Stimulated activated CD4-positive, alpha-beta T cell treated with anti-CD3 and anti-CD28 coated beads, TNF-alpha, amount 100 ng/mL, for 24 hours (primary cell): Measurements from ENCODE around the gene RNF150.

Experiments used
- DNase-seq, 3 experiments: peaks; one replicate each; pipeline ENCODE4 v3.0.0-alpha.2; 2020; ENCODE audit warnings: low read depth in 3 of 3

The RNF150 gene

DNA sequence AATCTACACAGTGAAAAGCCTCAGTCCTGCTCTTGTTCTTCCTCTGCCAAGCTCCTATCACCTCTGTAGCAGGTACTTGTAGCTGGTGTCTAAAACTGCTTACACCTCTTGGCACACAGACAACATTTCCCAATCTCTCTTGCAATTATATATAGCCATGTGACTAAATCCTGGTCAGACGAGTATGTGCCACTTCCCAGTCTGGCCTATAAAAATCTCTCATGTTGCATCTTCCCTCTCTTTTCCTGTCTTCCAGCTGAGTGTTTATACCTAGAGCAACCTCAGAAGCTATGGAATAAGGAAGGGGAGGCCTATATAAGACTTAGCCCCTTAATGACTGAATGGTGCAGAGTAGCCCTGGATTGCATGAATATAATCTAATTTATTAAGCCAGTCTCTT, 105.8 kb downstream of the RNF150 start:
- DNase-seq, result no peak

DNA sequence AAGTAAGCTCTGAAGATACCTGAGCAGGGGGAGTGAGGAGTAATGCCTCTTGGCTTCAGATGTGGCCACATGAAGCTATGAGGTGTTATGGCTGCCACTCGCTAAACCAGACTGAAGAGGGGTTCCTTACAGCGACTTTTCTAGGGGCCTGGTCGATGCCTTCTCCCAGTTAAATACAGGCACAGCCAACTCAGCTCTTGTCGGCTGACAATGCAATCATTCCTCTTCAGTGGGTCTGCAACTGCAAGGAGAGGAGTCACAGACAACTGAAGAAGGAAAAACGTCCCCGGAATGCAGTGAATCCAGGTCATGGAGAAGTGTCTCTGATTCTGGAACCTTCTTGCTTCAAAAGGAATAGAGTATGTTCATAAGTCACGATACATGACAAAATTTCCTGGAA, 106.4 kb downstream of the RNF150 start:
- DNase-seq, result no peak

DNA sequence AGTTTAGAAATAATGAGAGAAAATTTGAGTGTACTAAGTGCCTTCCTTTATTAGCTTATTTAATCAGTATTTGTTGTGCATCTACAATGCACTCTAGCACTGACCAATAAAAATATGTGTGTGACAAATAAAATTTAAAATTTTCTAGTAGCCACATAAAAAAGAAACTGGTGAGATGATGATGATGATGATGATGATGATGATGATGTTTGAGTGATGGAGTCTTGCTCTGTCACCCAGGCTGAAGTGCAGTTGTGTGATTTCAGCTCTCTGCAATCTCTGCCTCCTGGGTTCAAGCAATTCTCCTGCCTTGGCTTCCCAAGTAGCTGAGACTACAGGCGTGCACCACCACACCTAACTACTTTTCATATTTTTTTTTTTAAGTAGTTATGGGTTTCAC, 110.2 kb downstream of the RNF150 start:
- DNase-seq, result no peak

DNA sequence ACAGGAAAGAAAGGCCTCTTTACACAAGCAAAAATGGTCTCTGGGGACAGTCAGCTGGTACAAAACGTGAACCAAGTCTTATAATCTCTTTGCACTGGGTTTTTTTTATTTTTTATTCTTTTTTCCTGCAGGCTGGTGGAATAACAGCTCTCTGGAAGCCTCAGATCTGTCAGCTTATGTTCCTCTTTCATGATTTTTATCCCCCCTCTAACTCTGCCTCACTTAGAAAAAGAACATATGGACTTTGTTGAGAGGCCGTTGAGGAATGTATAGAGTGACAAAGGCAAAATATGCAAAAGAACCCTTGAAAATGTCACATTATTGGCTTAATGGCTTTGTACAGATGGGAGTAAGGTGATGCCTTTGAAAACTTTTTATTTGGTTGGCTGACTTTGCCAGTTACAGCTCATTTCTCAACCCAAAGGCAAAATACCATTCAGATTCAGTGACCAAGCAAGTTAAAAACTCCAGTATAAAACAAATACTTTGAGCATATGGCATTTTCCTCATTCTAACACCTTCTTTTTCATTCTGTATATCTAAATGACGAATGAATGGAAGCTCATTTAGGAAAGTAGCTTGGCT, 111.1 kb downstream of the RNF150 start:
- no peak for DNase-seq

DNA sequence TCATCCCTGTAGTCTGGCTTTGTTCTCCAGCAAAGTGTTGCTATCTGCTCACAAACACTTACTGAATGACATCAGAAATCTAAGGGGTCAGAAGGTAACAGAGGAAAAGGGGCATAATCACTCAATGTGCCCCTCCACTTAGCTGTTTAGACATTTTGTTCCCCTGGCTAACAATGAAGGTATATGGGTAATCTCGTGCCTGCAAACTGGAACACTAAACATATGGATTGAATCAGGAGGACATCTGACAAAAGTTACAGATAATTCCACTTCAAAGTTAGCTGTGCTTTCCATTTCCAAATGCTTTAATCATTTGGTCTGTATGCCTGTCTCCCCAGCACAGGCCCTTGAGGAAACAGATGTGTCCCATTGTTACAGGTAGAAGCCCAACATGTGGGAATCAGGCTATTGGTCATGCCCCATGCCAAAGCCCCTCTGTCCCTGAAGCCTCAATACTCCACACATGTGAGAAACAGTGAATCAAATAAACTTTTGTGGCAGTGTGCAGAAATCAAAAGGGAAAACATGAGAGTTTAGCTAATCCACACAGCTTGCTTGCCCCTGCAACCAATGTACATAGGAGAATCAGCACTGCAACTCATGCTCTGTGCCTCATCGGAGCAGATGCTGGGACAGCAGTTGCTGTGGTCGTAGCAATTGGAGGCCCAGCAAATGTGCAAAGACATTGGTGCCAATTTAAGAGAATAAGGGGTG, 111.7 kb downstream of the RNF150 start:
- DNase-seq, result no peak

DNA sequence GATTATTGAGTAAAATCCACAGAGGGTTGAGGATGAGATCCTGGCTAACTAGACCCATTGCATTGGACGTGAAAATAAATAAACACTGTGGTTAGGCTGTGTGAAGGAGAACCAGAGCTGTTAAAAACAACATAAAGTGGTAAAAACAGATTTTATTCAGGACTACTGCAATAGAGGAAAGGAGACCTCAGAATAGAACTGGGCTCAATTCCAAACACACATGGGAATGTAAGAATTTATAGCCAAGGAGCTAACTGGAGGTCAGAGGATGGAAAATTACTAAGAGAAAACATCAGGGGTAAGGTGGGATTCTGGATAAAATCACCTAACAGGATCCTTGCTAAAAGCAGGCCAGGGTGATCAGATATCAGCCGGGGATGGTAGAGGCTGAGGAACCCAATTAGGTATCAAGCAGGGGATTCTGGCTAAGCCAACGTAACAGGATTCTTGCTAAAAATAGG, 112.4 kb downstream of the RNF150 start:
- DNase-seq, result no peak

DNA sequence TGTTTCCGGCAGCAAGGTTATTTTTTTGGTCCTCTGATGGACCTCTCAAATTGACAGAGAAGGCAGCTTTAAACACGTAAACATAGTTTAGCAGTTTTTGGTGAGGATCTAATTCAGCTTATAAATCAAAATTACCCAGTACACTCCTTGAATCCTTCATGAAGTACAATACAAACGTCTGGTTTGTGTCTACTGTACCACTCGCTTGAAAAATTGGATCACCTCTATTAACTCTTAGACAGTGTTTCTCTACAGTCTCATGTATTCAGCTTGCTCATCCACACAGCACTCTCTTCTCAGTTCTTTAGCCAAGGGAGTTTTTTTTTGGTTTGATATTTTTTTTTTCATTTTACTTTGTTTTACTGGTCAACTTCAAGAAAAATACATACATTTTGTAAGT, 113.5 kb downstream of the RNF150 start:
- DNase-seq, result no peak

DNA sequence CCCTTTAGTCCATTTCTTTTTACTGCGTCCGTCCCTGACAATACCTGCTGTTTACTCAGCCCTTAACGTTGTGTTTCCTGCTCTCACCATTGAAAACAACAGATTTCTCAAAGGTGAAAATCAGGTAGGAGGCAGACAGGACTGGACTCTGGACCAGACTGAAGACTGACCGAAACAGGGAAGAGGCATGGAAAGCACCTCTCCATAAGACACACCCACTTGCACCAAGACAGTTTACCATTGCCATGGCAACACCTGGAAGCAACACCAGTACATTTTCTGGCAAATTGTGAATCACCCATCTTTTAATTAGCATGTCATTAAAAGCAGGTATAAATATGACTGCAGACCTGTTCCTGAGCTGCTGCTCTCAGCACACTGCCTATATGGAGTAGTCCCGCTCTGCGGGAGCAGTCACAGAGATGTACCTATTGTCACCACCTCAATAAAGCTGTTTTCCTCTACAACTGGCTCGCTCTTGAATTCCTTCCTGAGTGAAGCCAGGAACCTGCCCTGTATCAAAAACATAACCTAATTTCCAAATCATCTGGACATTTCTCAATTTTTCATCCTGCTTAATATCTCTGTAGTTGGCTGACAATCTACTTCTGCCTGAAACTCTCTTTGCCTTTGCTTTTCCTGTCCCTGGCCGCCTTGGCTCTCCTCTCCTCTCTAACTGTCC, 117.0 kb downstream of the RNF150 start:
- no peak for DNase-seq

DNA sequence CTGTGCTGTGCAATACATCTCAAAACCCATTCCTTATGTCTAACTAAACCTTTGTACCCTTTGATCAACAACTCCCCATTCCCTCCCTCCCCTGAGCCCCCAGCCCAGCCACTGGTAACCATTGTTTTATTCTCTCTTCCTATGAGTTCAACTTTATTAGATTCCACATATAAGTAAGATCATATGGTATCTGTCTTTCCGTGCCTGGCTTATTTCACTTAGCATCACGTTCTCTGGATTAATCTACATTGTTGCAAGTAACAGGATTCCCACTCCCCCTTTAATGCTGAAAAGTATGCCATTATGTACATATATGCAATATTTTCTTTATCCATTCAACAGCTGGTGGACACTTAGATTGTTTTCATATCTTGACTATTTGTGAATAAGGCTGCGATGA, 119.4 kb downstream of the RNF150 start:
- DNase-seq, result no peak

DNA sequence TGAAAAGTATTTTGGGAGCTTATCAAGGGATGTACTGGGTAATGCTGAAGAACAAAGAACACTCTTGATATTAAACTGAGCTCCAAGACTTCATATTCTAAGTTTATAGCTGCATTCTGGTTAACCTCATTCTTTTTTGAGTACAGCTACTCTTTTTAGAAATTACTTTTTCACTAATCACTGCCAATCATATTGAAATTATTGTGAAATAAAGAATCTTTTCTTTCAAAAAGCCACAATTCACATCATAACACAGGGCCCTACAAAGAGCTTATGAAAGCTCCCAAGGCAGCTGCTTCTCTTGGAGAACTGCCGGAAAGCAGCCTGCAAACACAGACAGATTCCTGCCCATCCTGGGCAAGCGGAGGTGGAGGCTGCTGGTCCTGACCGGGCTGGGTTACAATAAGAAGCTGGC, 121.4 kb downstream of the RNF150 start:
- no peak for DNase-seq

DNA sequence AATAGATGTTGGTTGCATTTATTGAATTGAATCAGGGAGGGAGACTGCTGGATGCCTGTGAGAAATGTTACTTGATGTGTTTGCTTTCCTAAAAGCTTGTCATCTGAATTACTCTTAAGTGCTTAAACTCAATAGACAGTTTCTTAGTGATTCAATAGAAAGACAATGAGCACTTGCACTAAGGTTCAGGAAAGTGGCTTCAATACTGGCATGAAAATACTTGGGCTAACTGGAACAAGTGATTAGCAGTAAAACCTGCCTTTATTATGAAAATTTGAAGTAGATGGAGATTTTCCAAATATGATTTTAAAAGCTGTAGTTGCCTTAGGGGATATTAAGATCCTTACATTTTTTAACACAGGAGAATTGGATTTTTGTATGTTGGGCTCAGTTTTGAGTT, 123.3 kb downstream of the RNF150 start:
- no peak for DNase-seq

DNA sequence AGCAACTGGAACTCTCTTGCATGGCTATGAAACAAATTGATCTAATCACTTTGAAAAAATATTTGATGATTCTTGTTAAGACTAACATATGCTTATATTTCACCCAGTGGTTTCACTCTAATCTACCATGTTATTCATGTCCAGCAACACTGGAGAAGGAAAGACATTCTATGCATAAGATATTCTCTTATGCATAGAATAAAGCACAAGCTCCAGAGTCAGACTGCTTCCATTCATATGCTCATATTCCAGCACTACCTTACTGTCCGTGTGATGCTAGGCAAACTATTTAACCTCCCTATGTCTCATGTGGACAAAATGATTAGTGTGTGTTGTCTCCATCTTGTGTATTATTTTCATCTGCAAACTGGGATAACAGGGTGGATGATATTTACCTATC, 124.1 kb downstream of the RNF150 start:
- no peak for DNase-seq

DNA sequence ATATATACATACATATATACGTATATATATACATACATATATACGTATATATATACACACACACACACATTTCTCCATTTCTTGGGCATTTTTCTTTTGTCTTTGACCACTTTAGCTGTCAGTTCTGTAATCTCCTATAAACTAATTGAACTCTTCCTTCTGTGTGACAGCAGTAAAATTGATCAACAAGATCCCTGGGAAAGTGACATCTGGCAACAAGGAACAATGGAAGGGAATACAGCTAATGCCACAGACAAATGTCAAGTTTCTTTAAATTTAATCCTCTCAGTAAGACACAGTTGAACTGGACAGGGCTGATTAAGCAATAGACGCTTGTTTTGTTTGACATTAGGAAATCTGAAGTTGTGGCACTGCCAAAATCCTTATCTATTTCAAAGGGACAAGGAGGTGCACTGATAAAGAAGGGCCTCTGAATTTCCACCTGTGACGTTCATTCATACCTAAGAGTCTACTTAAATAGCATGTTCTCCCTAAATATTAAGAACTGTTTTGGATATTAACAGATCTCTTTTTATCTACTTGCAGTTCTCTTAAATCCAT, 126.9 kb downstream of the RNF150 start:
- no peak for DNase-seq

DNA sequence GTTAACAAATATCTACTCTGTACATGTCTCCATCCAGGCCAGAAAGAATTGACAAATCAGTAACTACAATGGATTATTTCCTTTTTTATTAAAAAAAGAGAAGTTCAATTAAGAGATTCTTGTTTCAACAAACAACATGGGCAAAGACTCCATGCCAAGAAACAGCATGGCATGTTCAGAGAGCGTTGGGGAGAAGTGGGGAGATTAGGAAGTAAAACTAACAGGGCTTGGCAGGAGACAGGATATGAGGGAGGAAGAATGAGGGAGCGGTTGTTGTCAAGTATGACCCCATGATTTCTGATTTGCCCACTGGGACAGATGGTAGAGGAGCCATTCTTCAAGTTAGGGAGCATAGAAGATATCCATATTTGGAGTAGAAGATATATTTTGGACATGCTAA, 128.4 kb downstream of the RNF150 start:
- no peak for DNase-seq

DNA sequence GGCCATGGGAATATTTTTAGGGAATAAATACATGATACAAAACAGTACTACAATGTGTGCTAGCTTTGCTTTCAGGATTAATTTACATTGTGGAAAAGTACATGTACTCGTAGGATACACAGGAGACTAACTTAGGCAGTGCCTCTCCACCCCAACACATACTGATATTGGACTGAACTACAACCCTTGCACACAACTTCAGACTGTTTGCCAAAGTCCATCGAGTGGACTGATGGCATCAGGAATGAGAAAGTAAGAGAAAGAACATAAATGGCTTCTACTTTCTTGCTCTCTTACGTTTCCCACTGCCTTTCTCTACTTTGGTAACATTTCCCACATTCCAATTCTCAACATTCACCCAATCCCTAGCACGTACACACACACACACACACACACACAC, 130.1 kb downstream of the RNF150 start:
- no peak for DNase-seq

DNA sequence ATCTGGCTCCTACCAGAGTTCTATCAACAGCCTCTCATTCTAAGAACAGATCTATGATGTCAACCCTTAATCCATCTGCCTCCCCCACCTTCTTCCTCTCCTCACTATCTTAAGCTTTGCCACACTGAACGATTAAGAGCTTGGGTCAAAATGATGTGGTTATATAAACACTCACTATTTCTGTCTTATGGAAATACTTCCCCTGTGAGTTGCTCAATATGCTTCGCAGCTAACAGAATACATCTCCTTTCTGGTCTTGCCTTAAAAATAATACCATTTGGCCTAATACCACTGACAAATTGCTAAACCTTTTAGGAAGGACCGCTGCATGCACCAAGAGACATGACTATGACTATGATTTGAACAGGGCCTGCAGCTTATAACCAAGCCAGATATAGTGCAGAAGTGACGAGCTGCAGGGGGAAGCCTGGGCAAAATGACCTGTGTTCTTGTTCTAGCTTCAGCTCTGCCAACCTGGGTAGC, 130.9 kb downstream of the RNF150 start:
- no peak for DNase-seq

DNA sequence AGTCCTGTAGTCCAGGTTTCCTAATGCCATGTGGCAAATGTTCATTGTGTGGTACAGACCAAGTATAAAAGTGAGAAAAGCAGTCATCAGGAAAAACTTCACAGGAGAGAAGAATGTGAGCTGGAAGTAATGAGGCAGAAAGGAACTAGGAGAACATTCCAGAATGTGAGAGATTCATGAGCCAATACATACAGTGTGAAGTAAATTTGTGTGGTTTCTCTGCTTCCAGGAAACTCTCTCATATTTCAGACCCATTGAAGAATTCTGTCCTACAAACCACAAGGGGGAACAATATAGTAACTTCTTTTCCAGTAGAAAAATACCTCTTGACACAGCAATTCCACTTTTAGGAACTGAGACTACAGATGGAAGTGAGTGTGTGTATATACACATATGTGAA, 136.5 kb downstream of the RNF150 start:
- DNase-seq, result no peak

DNA sequence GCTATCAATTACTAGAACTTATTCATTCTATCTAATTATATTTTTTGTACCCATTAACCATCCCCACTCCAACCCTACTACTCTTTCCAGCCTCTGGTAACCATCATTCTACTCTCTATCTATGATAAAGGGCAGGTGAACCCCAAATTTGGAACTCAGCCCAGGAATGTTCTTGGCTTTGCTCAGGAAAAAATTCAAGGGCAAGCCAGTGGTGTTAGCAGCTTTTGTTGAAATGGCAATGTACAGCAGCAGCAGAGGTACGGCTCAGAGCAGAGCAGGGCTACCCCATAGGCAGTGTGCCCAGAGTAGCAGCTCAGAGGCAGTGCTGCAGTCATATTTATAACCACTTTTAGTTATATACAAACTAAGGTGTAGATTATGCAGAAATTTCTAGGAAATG, 138.2 kb downstream of the RNF150 start:
- no peak for DNase-seq

DNA sequence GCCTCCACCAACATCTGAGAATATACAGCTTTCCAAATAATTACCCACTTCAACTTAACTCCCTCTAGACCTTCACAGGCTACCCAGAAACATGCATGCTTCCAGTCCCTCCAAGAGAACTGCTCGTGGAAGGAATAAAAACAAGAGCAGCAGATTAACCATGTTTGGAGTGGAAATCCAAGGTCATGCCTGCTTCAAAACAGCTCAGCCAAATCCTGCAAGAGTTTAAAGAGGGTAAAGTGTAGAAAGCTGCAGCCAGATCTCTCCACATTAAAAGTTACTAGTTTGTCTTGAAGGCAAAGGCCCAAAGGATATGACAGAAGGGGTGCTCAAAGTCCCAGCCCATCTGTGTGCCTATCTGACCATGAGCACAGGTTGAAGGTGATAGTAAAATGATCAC, 139.3 kb downstream of the RNF150 start:
- no peak for DNase-seq

DNA sequence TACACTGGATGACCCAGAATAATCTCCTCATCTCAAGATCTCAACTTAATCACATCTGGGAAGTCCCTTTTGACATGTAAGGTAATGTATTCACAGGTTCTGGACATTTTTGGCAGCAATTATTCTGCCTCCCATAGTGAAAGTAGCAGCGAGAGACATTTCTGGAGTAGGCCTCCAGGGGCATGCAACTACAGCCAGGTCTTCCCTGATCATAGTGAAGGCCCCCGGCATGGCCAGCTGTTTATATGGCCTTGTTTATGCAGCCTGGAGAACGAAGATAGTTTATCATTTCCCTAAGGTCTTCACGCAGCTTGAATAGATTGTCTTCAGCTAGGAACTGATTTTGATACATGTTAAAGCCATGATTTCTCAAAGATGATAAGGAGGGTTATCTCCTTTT, 139.9 kb downstream of the RNF150 start:
- no peak for DNase-seq

DNA sequence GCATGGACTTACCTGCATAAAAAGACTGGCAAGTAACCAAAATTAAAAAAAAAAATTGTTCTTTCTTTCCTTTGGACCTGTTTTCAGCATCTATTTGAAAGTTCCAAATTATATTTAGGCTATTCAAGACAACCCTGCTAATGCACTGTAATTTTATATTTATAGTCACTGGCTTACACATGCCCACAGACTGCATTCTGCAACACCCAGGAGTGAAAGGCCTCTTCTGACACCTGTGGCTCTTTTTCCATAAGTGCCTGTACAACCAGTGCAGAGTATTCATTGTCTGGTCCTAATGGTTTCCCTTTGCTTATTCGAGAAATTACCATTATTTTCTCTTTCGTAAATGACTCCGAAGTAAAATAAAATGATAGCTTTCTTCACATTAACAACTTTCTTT, 143.3 kb downstream of the RNF150 start:
- no peak for DNase-seq

DNA sequence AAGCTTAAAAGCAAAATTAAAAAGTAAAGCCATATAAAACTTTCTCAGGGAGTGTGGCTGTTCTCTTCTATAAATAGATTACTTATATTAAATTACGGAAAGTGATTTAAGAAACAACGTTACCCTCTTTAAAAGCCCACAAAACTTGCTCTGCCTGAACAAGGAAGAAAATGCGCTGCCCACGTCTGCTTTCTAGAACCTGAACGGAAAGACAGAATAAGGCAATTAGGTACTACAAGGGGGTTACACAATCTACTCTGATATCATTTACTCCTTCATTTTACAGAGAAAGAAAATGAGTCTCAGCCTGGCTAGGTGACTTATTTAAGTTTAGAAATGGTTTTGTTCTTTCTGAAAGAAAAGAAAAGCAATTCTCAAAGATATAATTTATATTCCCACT, 147.2 kb downstream of the RNF150 start:
- DNase-seq, result no peak
